ENCODE data around the gene HAUS6. TPM values are rescaled to one million over a fixed set of nuclear protein-coding genes. Genes with fewer than 3 reads are reported as not detected.

Gene HAUS6
- total and polyA plus RNA-seq, 2 of the 13 experiments (the other 11 are each of a cell fraction or from before 2014, with no cell fraction given): 9.8 to 31.1 TPM

DNA sequence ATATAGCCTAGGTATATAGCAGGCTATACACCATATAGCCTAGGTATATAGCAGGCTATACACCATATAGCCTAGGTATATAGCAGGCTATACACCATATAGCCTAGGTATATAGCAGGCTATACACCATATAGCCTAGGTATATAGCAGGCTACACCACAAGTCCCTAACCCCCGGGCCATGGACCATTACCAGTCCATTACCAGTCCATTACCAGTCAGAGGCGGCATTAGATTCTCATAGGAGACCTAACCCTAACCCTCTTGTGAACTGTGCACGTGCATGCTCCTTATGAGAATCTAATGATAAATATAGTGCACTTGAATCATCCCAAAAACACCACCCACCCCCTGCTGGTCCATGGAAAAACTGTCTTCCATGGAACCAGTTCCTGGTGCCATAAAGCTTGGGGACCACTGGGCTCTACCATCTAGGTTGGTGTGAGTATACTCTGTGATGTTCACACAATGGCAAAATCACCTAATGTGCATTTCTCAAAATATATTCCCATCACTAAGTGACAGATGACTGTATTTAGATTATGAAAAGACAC lies 19.9 kb upstream of the HAUS6 start (continued):
- TF ChIP-seq, protein P1, sequence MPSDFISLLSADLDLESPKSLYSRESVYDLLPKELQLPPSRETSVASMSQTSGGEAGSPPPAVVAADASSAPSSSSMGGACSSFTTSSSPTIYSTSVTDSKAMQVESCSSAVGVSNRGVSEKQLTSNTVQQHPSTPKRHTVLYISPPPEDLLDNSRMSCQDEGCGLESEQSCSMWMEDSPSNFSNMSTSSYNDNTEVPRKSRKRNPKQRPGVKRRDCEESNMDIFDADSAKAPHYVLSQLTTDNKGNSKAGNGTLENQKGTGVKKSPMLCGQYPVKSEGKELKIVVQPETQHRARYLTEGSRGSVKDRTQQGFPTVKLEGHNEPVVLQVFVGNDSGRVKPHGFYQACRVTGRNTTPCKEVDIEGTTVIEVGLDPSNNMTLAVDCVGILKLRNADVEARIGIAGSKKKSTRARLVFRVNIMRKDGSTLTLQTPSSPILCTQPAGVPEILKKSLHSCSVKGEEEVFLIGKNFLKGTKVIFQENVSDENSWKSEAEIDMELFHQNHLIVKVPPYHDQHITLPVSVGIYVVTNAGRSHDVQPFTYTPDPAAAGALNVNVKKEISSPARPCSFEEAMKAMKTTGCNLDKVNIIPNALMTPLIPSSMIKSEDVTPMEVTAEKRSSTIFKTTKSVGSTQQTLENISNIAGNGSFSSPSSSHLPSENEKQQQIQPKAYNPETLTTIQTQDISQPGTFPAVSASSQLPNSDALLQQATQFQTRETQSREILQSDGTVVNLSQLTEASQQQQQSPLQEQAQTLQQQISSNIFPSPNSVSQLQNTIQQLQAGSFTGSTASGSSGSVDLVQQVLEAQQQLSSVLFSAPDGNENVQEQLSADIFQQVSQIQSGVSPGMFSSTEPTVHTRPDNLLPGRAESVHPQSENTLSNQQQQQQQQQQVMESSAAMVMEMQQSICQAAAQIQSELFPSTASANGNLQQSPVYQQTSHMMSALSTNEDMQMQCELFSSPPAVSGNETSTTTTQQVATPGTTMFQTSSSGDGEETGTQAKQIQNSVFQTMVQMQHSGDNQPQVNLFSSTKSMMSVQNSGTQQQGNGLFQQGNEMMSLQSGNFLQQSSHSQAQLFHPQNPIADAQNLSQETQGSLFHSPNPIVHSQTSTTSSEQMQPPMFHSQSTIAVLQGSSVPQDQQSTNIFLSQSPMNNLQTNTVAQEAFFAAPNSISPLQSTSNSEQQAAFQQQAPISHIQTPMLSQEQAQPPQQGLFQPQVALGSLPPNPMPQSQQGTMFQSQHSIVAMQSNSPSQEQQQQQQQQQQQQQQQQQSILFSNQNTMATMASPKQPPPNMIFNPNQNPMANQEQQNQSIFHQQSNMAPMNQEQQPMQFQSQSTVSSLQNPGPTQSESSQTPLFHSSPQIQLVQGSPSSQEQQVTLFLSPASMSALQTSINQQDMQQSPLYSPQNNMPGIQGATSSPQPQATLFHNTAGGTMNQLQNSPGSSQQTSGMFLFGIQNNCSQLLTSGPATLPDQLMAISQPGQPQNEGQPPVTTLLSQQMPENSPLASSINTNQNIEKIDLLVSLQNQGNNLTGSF (CRISPR knock-in tag; IDR thresholded peaks at IDR 0.05): no peak
- TF ChIP-seq, protein P2, sequence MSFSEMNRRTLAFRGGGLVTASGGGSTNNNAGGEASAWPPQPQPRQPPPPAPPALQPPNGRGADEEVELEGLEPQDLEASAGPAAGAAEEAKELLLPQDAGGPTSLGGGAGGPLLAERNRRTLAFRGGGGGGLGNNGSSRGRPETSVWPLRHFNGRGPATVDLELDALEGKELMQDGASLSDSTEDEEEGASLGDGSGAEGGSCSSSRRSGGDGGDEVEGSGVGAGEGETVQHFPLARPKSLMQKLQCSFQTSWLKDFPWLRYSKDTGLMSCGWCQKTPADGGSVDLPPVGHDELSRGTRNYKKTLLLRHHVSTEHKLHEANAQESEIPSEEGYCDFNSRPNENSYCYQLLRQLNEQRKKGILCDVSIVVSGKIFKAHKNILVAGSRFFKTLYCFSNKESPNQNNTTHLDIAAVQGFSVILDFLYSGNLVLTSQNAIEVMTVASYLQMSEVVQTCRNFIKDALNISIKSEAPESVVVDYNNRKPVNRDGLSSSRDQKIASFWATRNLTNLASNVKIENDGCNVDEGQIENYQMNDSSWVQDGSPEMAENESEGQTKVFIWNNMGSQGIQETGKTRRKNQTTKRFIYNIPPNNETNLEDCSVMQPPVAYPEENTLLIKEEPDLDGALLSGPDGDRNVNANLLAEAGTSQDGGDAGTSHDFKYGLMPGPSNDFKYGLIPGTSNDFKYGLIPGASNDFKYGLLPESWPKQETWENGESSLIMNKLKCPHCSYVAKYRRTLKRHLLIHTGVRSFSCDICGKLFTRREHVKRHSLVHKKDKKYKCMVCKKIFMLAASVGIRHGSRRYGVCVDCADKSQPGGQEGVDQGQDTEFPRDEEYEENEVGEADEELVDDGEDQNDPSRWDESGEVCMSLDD (CRISPR knock-in tag; IDR thresholded peaks at IDR 0.05; ENCODE audit: borderline replicate concordance): no peak
- TF ChIP-seq, protein P3, sequence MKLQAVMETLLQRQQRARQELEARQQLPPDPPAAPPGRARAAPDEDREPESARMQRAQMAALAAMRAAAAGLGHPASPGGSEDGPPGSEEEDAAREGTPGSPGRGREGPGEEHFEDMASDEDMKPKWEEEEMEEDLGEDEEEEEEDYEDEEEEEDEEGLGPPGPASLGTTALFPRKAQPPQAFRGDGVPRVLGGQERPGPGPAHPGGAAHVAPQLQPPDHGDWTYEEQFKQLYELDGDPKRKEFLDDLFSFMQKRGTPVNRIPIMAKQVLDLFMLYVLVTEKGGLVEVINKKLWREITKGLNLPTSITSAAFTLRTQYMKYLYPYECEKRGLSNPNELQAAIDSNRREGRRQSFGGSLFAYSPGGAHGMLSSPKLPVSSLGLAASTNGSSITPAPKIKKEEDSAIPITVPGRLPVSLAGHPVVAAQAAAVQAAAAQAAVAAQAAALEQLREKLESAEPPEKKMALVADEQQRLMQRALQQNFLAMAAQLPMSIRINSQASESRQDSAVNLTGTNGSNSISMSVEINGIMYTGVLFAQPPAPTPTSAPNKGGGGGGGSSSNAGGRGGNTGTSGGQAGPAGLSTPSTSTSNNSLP (IDR thresholded peaks at IDR 0.05; ENCODE audit: low read depth, low read length): no peak
- TF ChIP-seq SP5 (CRISPR knock-in tag; IDR thresholded peaks at IDR 0.05; ENCODE audit: borderline replicate concordance, low read depth) (no peak), PHF8 (CRISPR knock-in tag; IDR thresholded peaks at IDR 0.05) (no peak), HNRNPH1 (optimal IDR thresholded peaks at IDR 0.05; ENCODE audit: low read depth, low read length) (no peak), ZNF333 (CRISPR knock-in tag; IDR thresholded peaks at IDR 0.05; ENCODE audit: borderline replicate concordance) (no peak)
- TF ChIP-seq, protein P4, sequence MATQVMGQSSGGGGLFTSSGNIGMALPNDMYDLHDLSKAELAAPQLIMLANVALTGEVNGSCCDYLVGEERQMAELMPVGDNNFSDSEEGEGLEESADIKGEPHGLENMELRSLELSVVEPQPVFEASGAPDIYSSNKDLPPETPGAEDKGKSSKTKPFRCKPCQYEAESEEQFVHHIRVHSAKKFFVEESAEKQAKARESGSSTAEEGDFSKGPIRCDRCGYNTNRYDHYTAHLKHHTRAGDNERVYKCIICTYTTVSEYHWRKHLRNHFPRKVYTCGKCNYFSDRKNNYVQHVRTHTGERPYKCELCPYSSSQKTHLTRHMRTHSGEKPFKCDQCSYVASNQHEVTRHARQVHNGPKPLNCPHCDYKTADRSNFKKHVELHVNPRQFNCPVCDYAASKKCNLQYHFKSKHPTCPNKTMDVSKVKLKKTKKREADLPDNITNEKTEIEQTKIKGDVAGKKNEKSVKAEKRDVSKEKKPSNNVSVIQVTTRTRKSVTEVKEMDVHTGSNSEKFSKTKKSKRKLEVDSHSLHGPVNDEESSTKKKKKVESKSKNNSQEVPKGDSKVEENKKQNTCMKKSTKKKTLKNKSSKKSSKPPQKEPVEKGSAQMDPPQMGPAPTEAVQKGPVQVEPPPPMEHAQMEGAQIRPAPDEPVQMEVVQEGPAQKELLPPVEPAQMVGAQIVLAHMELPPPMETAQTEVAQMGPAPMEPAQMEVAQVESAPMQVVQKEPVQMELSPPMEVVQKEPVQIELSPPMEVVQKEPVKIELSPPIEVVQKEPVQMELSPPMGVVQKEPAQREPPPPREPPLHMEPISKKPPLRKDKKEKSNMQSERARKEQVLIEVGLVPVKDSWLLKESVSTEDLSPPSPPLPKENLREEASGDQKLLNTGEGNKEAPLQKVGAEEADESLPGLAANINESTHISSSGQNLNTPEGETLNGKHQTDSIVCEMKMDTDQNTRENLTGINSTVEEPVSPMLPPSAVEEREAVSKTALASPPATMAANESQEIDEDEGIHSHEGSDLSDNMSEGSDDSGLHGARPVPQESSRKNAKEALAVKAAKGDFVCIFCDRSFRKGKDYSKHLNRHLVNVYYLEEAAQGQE (IDR thresholded peaks at IDR 0.05; ENCODE audit: borderline replicate concordance in 1 of 2, low read depth in 1 of 2, low read length in 2 of 2): no peak

Measured in HepG2 (cell line).